Endothelial cell of umbilical vein (primary cell): ENCODE results near the gene DAP3.

Experiments
- CTCF ChIP-seq, 2 donors: IDR thresholded peaks; 1 replicate in 1 of 2; 2 replicates in 1 of 2; pipeline ENCODE4 v1.5.1; 2011; ENCODE audit warnings: low read length in 2 of 2, mild to moderate bottlenecking in 2 of 2, moderate library complexity in 2 of 2, control low read depth in 1 of 2, inconsistent platforms in 1 of 2, low read depth in 1 of 2; ENCODE audit not compliant: insufficient read depth in 1 of 2; ENCODE audit errors: extremely low read depth in 1 of 2
- JUN ChIP-seq: IDR thresholded peaks from 2 replicates; pipeline ENCODE4 v1.6.1; 2011; ENCODE audit warnings: borderline replicate concordance, low read depth; ENCODE audit not compliant: insufficient read length, insufficient read depth

GRCh38 chr1:155671750-155672149 is 17.1 kb upstream of the DAP3 start:
- TF ChIP-seq JUN: no peak
- TF ChIP-seq CTCF (IDR thresholded peaks at IDR 0.05; ENCODE audit: extremely low read depth in 1 of 2, insufficient read depth in 1 of 2, low read depth in 1 of 2, low read length in 2 of 2): no peak
